CD4-positive, alpha-beta T cell (primary cell): Measurements from ENCODE around the gene CCND3. TPM values are rescaled to one million over a fixed set of nuclear protein-coding genes. Genes with fewer than 3 reads are reported as not detected.

Source experiments
- ATAC-seq: fragments of 200-7000 bp; cut with Tn5 transposase; one replicate; pipeline ENCODE4 v1.10.0; 2022; ENCODE audit warnings: mild to moderate bottlenecking; ENCODE audit not compliant: poor library complexity
- CTCF ChIA-PET: fragments of 350-600 bp; sonication (Branson Sonifier 250); formaldehyde crosslinking; loops from one replicate; lab custom pipeline; 2021; ENCODE audit warnings: antibody characterized with exemption, inconsistent platforms; lab: Charles Lee
- POLR2A ChIA-PET: fragments of 350-600 bp; sonication (Branson Sonifier 250); formaldehyde crosslinking; loops from one replicate; lab custom pipeline; 2021; ENCODE audit warnings: antibody characterized with exemption, inconsistent platforms; lab: Charles Lee
- DNase-seq, 14 experiments: peaks; one replicate each; pipeline ENCODE4 v3.0.0-alpha.2; 2013 to 2020; ENCODE audit warnings: mixed read lengths in 2 of 14
- H3K27ac ChIP-seq, 2 donors: one replicate each; pipeline versions ENCODE4 v1.5.1 to v1.7.0; 2013; ENCODE audit warnings: low read length in 2 of 2, low read depth in 1 of 2, mild to moderate bottlenecking in 1 of 2
- H3K27me3 ChIP-seq, 2 experiments: 1 replicate in 1 of 2; 2 replicates in 1 of 2; pipeline versions ENCODE4 v1.6.1 to v1.7.0; 2013; ENCODE audit warnings: low read length in 2 of 2, control low read depth in 1 of 2, mild to moderate bottlenecking in 1 of 2, moderate library complexity in 1 of 2; ENCODE audit not compliant: insufficient read depth in 2 of 2, control insufficient read depth in 1 of 2
- H3K36me3 ChIP-seq: one replicate; pipeline ENCODE4 v1.6.1; 2013; ENCODE audit warnings: low read length, control low read depth; ENCODE audit not compliant: insufficient read depth
- H3K4me1 ChIP-seq: one replicate; pipeline ENCODE4 v1.6.1; 2013; ENCODE audit warnings: low read length, control low read depth; ENCODE audit not compliant: insufficient read depth
- H3K4me3 ChIP-seq: one replicate; pipeline ENCODE4 v1.5.1; 2013; ENCODE audit warnings: mild to moderate bottlenecking, low read length, moderate library complexity
- H3K9me3 ChIP-seq, 2 experiments: 1 replicate in 1 of 2; 2 replicates in 1 of 2; pipeline versions ENCODE4 v1.6.1 to v1.7.0; 2013; ENCODE audit warnings: low read length in 2 of 2, mild to moderate bottlenecking in 2 of 2, control low read depth in 1 of 2, moderate library complexity in 1 of 2; ENCODE audit not compliant: control insufficient read depth in 1 of 2, insufficient read depth in 1 of 2
- H3K27ac Mint-ChIP-seq: one replicate; pipeline ENCODE4 v1.8.0; 2020; ENCODE audit warnings: mixed read lengths
- H3K27me3 Mint-ChIP-seq: one replicate; pipeline ENCODE4 v1.8.0; 2021; ENCODE audit warnings: mixed read lengths
- H3K36me3 Mint-ChIP-seq: one replicate; pipeline ENCODE4 v1.8.0; 2021; ENCODE audit warnings: low read depth, mixed read lengths
- H3K4me1 Mint-ChIP-seq: one replicate; pipeline ENCODE4 v1.8.0; 2021; ENCODE audit warnings: low read depth, mixed read lengths
- H3K4me3 Mint-ChIP-seq: one replicate; pipeline ENCODE4 v1.8.0; 2020; ENCODE audit warnings: mild to moderate bottlenecking, mixed read lengths
- H3K9me3 Mint-ChIP-seq: one replicate; pipeline ENCODE4 v1.8.0; 2020; ENCODE audit warnings: mixed read lengths
- intact Hi-C, 2 experiments: fragments of 100-400 bp; cut with DNase I in 1 of 2; cut with micrococcal nuclease in 1 of 2; formaldehyde crosslinking; loops; one replicate each; pipeline versions ENCODE4 v1.15.1 to v1.9.0; 2023 to 2025; cut with DNase I, micrococcal nuclease
- total RNA-seq, 174 experiments: library from RNA in 2 of 174; stranded (reverse) in 2 of 174; gene quantifications; one replicate each; pipeline ENCODE4 v1.2.3 and lab custom pipeline; 2021 to 2026
- TF ChIP-seq, protein P1 (sequence below): fragments of 200-600 bp; IDR thresholded peaks from one replicate; pipeline ENCODE4 v1.8.0; 2022; ENCODE audit warnings: antibody characterized with exemption, mild to moderate bottlenecking

CCND3 gene
- total RNA-seq, 2 experiments from 2014 or later, result 247 to 248 TPM

DNA sequence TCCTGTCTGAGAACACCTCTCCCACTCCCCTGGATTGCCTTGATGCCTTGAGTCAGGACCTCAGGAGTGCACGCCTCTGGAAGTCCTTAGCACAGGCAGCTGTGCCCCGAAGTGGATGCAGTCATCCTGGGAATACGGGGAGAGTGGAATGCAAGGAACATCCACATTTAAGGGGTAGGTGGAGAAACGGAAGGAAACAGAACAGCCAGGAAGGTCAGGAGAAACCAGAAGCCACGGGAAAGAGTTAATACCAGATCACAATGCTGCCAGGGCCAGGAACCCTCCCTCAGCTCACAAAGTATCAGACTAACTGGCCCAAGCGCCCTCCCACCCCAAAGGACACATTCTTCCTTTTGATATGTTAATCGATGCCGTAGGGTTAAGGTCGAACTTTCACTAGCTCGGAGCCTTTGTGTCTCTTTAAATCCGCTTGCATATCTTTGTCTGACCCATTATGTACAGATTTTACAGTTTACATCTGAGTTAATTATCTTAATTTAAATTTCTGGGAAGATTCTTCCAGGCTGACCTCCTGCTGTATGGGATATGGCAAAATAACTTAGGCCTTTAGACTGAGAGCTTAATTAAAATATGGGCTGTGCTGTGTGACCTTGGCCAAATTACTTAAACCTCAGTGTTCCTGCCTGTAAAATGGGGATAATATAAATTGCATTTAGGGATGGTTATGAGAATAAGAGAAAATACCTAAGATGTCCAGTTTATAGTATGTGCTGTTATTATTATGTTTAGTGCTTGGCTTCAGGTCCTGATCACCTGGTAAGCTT, 24.0 kb upstream of the CCND3 start:
- no peaks in the 10 kb centered on the region for H3K27me3 Mint-ChIP-seq
- TF ChIP-seq, protein P1, sequence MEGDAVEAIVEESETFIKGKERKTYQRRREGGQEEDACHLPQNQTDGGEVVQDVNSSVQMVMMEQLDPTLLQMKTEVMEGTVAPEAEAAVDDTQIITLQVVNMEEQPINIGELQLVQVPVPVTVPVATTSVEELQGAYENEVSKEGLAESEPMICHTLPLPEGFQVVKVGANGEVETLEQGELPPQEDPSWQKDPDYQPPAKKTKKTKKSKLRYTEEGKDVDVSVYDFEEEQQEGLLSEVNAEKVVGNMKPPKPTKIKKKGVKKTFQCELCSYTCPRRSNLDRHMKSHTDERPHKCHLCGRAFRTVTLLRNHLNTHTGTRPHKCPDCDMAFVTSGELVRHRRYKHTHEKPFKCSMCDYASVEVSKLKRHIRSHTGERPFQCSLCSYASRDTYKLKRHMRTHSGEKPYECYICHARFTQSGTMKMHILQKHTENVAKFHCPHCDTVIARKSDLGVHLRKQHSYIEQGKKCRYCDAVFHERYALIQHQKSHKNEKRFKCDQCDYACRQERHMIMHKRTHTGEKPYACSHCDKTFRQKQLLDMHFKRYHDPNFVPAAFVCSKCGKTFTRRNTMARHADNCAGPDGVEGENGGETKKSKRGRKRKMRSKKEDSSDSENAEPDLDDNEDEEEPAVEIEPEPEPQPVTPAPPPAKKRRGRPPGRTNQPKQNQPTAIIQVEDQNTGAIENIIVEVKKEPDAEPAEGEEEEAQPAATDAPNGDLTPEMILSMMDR, result no peak
- ATAC-seq, result no peak
- Histone ChIP-seq H3K9me3 (no peaks in the 10 kb centered on the region), H3K36me3 (peaks cover 51% of the 10 kb centered on the region), H3K27me3 (no peaks in the 10 kb centered on the region), H3K4me1 (peaks cover 69% of the 10 kb centered on the region), H3K27ac (no peak overlapping the region), H3K4me3 (no peak overlapping the region)
- ChIA-PET CTCF (interaction anchor here (1.5 to 1.7 kb wide), 2 partner anchors 22 to 79 kb away, joined by 4 to 6 read pairs; no protein-coding TSS in a partner anchor), POLR2A (interaction anchor here (0.6 to 1.4 kb wide), 4 partner anchors 8 to 178 kb away, joined by 3 read pairs; partner anchors contain the start of gene TOMM6)
- no peaks in the 10 kb centered on the region for H3K9me3 Mint-ChIP-seq
- no peak for DNase-seq
- H3K27ac Mint-ChIP-seq, result peak overlapping the region; percentile 68
- peaks cover 79% of the 10 kb centered on the region for H3K4me1 Mint-ChIP-seq
- intact Hi-C loops, result no loop called here
- H3K36me3 Mint-ChIP-seq, result peaks cover 72% of the 10 kb centered on the region
- no peak overlapping the region for H3K4me3 Mint-ChIP-seq

GRCh38 chr6:41964201-41964887, 22.7 kb upstream of the CCND3 start:
- ChIA-PET POLR2A (interaction anchor here (0.7 to 1.4 kb wide), 3 partner anchors 9 to 85 kb away, joined by 3 to 5 read pairs (median 4); partner anchors contain the start of gene CCND3), CTCF (interaction anchor here (1.5 kb wide), 1 partner anchor 80 kb away, joined by 4 read pairs; no protein-coding TSS in a partner anchor)
- Histone ChIP-seq H3K4me1 (peaks cover 64% of the 10 kb centered on the region), H3K9me3 (no peaks in the 10 kb centered on the region), H3K27me3 (no peaks in the 10 kb centered on the region), H3K4me3 (no peak overlapping the region), H3K36me3 (peaks cover 55% of the 10 kb centered on the region), H3K27ac (peak overlapping the region in 1 of 2 donors; percentile 5)
- H3K4me3 Mint-ChIP-seq, result peak overlapping the region; percentile 6
- no peaks in the 10 kb centered on the region for H3K9me3 Mint-ChIP-seq
- intact Hi-C loops, result no loop called here
- H3K27ac Mint-ChIP-seq, result peak overlapping the region; percentile 68
- ATAC-seq (peak; percentile 47), DNase-seq (no peak)
- H3K4me1 Mint-ChIP-seq, result peaks cover 81% of the 10 kb centered on the region
- TF ChIP-seq, protein P1, result no peak
- H3K27me3 Mint-ChIP-seq, result no peaks in the 10 kb centered on the region
- peaks cover 73% of the 10 kb centered on the region for H3K36me3 Mint-ChIP-seq

DNA sequence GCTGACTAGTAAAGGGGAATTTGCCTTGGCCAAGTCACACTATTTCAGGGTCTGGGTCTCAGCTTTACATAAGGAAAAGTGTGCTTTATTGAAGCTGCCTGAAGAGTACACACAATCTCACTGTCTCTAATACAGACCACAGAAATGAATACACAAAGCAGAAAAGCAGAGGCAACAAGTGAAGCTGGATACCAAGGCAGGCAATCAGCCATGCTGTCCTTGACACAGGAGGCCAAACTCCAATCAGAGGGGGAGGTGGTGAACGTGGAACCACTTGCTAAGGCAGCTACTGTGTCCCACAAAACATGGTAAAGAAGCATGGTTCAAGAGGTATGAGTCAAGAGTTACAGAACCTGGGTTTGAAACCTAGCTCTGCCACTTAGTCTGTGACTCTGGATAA, 21.8 kb upstream of the CCND3 start:
- POLR2A ChIA-PET, result interaction anchor here (0.5 to 1.4 kb wide), 4 partner anchors 12 to 1141 kb away, joined by 3 to 5 read pairs (median 4); partner anchors contain the start of gene CCND3
- peaks cover 55% of the 10 kb centered on the region for H3K36me3 ChIP-seq
- no peak overlapping the region for H3K4me3 ChIP-seq
- Mint-ChIP-seq H3K36me3 (peaks cover 81% of the 10 kb centered on the region), H3K4me1 (peaks cover 87% of the 10 kb centered on the region), H3K27ac (peak overlapping the region; percentile 68), H3K27me3 (no peaks in the 10 kb centered on the region), H3K4me3 (no peak overlapping the region), H3K9me3 (no peaks in the 10 kb centered on the region)
- TF ChIP-seq, protein P1, result no peak
- peaks cover 61% of the 10 kb centered on the region for H3K4me1 ChIP-seq
- H3K9me3 ChIP-seq, result no peaks in the 10 kb centered on the region
- intact Hi-C loops, result no loop called here
- peak overlapping the region; percentile 25 to 47 for H3K27ac ChIP-seq
- H3K27me3 ChIP-seq, result no peaks in the 10 kb centered on the region
- DNase-seq (no peak), ATAC-seq (no peak)
- CTCF ChIA-PET, result no interaction called here
